Ishikawa (cell line): Measurements from ENCODE around the gene NEDD4L.
A peak's percentile ranks its signal among the peaks of the same experiment; 100 is the strongest.

Experiments used
- CEBPB ChIP-seq: IDR thresholded peaks from 2 replicates; pipeline ENCODE4 v1.6.1; 2012
- CREB1 ChIP-seq: IDR thresholded peaks from 2 replicates; pipeline ENCODE4 v1.6.1; 2012; ENCODE audit warnings: low read depth
- EGR1 ChIP-seq: IDR thresholded peaks from 2 replicates; pipeline ENCODE4 v1.6.1; 2012
- EP300 ChIP-seq: IDR thresholded peaks from 2 replicates; pipeline ENCODE4 v1.6.1; 2012; ENCODE audit warnings: borderline replicate concordance
- FOXM1 ChIP-seq: IDR thresholded peaks from 2 replicates; pipeline ENCODE4 v1.6.1; 2012; ENCODE audit warnings: low read depth, borderline replicate concordance
- NFIC ChIP-seq: IDR thresholded peaks from 2 replicates; pipeline ENCODE4 v1.6.1; 2012
- RAD21 ChIP-seq: IDR thresholded peaks from 2 replicates; pipeline ENCODE4 v1.6.1; 2012; ENCODE audit warnings: low read depth
- REST ChIP-seq: IDR thresholded peaks from 2 replicates; pipeline ENCODE4 v1.6.1; 2012; ENCODE audit warnings: low read depth, mild to moderate bottlenecking
- TAF1 ChIP-seq: IDR thresholded peaks from 2 replicates; pipeline ENCODE4 v1.6.1; 2012; ENCODE audit warnings: low read depth, mild to moderate bottlenecking
- TCF12 ChIP-seq: IDR thresholded peaks from 2 replicates; pipeline ENCODE4 v1.6.1; 2012; ENCODE audit warnings: low read depth
- TEAD4 ChIP-seq: IDR thresholded peaks from 2 replicates; pipeline ENCODE4 v1.6.1; 2012
- YY1 ChIP-seq: IDR thresholded peaks from 2 replicates; pipeline ENCODE4 v1.6.1; 2012; ENCODE audit warnings: low read depth
- ZBTB7A ChIP-seq: IDR thresholded peaks from 2 replicates; pipeline ENCODE4 v1.6.1; 2012; ENCODE audit warnings: low read depth
- TF ChIP-seq, protein P1 (sequence below): IDR thresholded peaks from 2 replicates; pipeline ENCODE4 v1.6.1; 2012
- TF ChIP-seq, protein P2 (sequence below): IDR thresholded peaks from 2 replicates; pipeline ENCODE4 v1.6.1; 2012

NEDD4L gene

GRCh38 chr18:58264075-58264474 is 220.0 kb downstream of the NEDD4L start:
- no peak for TF ChIP-seq TEAD4

DNA sequence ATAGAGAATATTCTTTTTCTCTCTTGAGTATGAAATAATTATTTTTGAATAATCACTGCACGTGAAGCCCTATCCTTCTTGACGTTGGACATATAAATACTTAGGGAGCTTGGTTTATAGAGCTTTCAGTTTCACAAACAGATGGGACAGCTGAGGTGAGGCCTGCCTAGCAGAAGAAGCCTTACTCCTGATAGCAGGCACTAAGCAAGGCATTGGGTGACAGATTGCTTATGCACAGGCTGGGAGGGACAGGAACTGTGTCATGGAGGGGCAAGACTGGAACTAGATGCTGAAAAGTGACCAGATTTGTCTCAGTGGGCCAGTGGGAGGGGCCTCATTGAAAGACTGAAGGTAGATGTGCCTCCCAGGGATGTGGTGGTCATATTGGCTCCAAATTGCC is 220.8 kb downstream of the NEDD4L start:
- TF ChIP-seq CEBPB (no peak), REST (no peak), EP300 (no peak), FOXM1 (no peak), CREB1 (no peak), NFIC (no peak), ZBTB7A (no peak), RAD21 (no peak), TCF12 (no peak), TAF1 (no peak), TEAD4 (no peak), YY1 (no peak), EGR1 (no peak)
- TF ChIP-seq, protein P1, sequence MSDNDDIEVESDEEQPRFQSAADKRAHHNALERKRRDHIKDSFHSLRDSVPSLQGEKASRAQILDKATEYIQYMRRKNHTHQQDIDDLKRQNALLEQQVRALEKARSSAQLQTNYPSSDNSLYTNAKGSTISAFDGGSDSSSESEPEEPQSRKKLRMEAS = no peak
- TF ChIP-seq, protein P2, sequence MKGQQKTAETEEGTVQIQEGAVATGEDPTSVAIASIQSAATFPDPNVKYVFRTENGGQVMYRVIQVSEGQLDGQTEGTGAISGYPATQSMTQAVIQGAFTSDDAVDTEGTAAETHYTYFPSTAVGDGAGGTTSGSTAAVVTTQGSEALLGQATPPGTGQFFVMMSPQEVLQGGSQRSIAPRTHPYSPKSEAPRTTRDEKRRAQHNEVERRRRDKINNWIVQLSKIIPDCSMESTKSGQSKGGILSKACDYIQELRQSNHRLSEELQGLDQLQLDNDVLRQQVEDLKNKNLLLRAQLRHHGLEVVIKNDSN = no peak

DNA sequence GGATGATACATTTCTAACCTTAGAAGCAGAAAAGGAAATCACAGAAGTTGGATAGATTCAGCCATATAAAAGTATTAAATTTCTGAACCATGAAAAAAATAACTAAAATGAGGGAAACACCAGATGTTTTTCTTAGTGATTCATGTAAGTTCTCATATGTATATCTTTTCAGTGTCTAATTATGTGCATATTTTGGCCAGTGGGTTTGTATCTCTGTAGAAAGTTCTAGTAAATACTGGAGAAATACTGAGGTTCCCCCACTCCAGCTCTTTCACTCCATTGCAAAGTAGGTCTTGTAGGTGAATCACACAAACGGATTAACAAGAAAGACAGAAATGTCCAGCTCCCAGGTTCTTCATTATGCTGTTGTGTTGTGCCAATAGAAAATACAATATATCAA is 222.3 kb downstream of the NEDD4L start:
- TF ChIP-seq CEBPB = no peak
- TF ChIP-seq RAD21 = no peak
- TF ChIP-seq, protein P1 = no peak
- TF ChIP-seq NFIC = no peak
- TF ChIP-seq CREB1 = no peak
- TF ChIP-seq FOXM1 = no peak
- no peak for TF ChIP-seq TCF12
- TF ChIP-seq, protein P2 = no peak
- TF ChIP-seq TEAD4 = no peak
- no peak for TF ChIP-seq YY1
- no peak for TF ChIP-seq REST

- TF ChIP-seq EGR1 (no peak), CEBPB (no peak), TCF12 (no peak), YY1 (no peak), FOXM1 (no peak), TEAD4 (no peak)
- TF ChIP-seq, protein P2 = no peak
Measured at GRCh38 chr18:58267493-58267892, 223.5 kb downstream of the NEDD4L start.

DNA sequence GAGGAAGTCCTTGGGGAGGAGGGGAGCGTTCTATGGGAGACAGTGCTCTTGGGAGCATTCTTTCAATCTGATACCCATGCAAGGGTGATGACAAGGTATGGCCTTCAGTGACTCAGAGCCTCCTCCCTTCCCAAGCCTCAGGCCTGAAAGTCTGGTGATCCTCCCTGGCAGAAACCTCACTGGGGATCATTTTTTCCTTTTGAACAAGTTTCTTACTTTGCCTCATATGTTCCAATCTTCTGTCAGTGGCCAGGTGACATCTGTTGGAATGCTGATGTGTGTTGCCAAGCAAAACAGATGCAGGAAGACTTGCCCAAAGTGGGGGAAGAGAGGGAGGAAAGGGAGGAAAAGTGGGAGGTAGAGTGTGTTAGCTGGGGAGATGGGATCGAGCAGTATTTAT is 224.8 kb downstream of the NEDD4L start:
- TF ChIP-seq NFIC = no peak
- peak; percentile 26; the same call in 1 of the 2 replicates for TF ChIP-seq EP300

GRCh38 chr18:58269931-58270330 is 225.9 kb downstream of the NEDD4L start:
- no peak for TF ChIP-seq REST
- TF ChIP-seq FOXM1 = peak; percentile 52; the same call in 1 of the 2 replicates
- peak; percentile 85 for TF ChIP-seq TEAD4
- peak; percentile 89 for TF ChIP-seq NFIC
- TF ChIP-seq RAD21 = peak; percentile 19; the same call in 1 of the 2 replicates
- peak; percentile 40; the same call in 1 of the 2 replicates for TF ChIP-seq CEBPB
- no peak for TF ChIP-seq ZBTB7A
- TF ChIP-seq EP300 = 0 out of 2 replicates have a peak, but pooled peaks have one; percentile 65
- peak; percentile 72 for TF ChIP-seq TCF12
- no peak for TF ChIP-seq CREB1
